ENCODE results near the gene HIPK2. TPM values are rescaled to one million over a fixed set of nuclear protein-coding genes. Genes with fewer than 3 reads are reported as not detected.

Gene HIPK2
- total and polyA plus RNA-seq, 2 experiments from 2014 or later: 7.3 to 16.9 TPM

GRCh38 chr7:139683137-139683921 is 94.5 kb downstream of the HIPK2 start:
- TF ChIP-seq ZNF114 (CRISPR knock-in tag; IDR thresholded peaks at IDR 0.05): no peak
- Histone ChIP-seq H3F3A (replicated peaks; ENCODE audit: low read depth) (no peaks in the 10 kb centered on the region), H3K4me3 (no peak overlapping the region), H3K4me1 (ENCODE audit: insufficient read depth) (peaks cover 14% of the 10 kb centered on the region; the same call in 1 of the 2 replicates), H4K20me1 (replicated peaks; ENCODE audit: insufficient read depth) (no peaks in the 10 kb centered on the region), H3K79me2 (replicated peaks; ENCODE audit: insufficient read depth) (no peaks in the 10 kb centered on the region), H3K9me2 (ENCODE audit: insufficient read depth) (peaks cover 3% of the 10 kb centered on the region; the same call in 1 of the 2 replicates), H2AFZ (no peak overlapping the region), H3K27me3 (ENCODE audit: insufficient read depth) (no peaks in the 10 kb centered on the region), H3K4me2 (no peak overlapping the region), H3K36me3 (ENCODE audit: insufficient read depth) (no peaks in the 10 kb centered on the region), H3K27ac (ENCODE audit: low read depth) (no peak overlapping the region)
- peaks cover 10% of the 10 kb centered on the region for H3K36me3 Mint-ChIP-seq (ENCODE audit: low read depth)
- H3K4me3 Mint-ChIP-seq: no peak overlapping the region
- DNase-seq (ENCODE audit: low spot score): no peak
- peaks cover 13% of the 10 kb centered on the region for H3K27me3 Mint-ChIP-seq (ENCODE audit: insufficient read depth, low read depth, poor library complexity)
- H3K9me3 Mint-ChIP-seq: peaks cover 11% of the 10 kb centered on the region; the same call in 2 of the 3 replicates
- peaks cover 43% of the 10 kb centered on the region for H3K4me1 Mint-ChIP-seq
- no peak for ATAC-seq
- H3K27ac Mint-ChIP-seq: no peak overlapping the region

- peaks cover 11% of the 10 kb centered on the region; the same call in 2 of the 3 replicates for H3K9me3 Mint-ChIP-seq
- peaks cover 14% of the 10 kb centered on the region for H3K36me3 Mint-ChIP-seq (ENCODE audit: low read depth)
- DNase-seq (ENCODE audit: low spot score) (no peak), ATAC-seq (no peak; the same call in 2 of the 3 replicates)
- Histone ChIP-seq H3K79me2 (replicated peaks; ENCODE audit: insufficient read depth) (no peaks in the 10 kb centered on the region), H3K9me2 (ENCODE audit: insufficient read depth) (peaks cover 3% of the 10 kb centered on the region; the same call in 1 of the 2 replicates), H3K4me1 (ENCODE audit: insufficient read depth) (peaks cover 14% of the 10 kb centered on the region), H3K27ac (ENCODE audit: low read depth) (no peak overlapping the region), H3K27me3 (ENCODE audit: insufficient read depth) (no peaks in the 10 kb centered on the region), H4K20me1 (replicated peaks; ENCODE audit: insufficient read depth) (no peaks in the 10 kb centered on the region), H3F3A (replicated peaks; ENCODE audit: low read depth) (no peaks in the 10 kb centered on the region), H3K4me3 (no peak overlapping the region), H3K36me3 (ENCODE audit: insufficient read depth) (no peaks in the 10 kb centered on the region), H3K4me2 (no peak overlapping the region), H2AFZ (no peak overlapping the region)
- H3K4me3 Mint-ChIP-seq: no peak overlapping the region
- no peak overlapping the region for H3K27ac Mint-ChIP-seq
- peaks cover 9% of the 10 kb centered on the region for H3K27me3 Mint-ChIP-seq (ENCODE audit: insufficient read depth, low read depth, poor library complexity)
- peaks cover 41% of the 10 kb centered on the region for H3K4me1 Mint-ChIP-seq
- TF ChIP-seq NANOG (IDR thresholded peaks at IDR 0.05; ENCODE audit: borderline replicate concordance) (no peak), REST (IDR thresholded peaks at IDR 0.05; ENCODE audit: unreplicated experiment) (no peak), CREB1 (CRISPR knock-in tag; IDR thresholded peaks at IDR 0.05; ENCODE audit: low read depth) (no peak), ZNF331 (CRISPR knock-in tag; IDR thresholded peaks at IDR 0.05; ENCODE audit: low read depth) (no peak), ETS1 (IDR thresholded peaks at IDR 0.05) (no peak), STAT1 (IDR thresholded peaks at IDR 0.05; ENCODE audit: unreplicated experiment) (no peak), POLR2AphosphoS5 (IDR thresholded peaks at IDR 0.05; ENCODE audit: low read depth) (no peak), CTCF (conservative IDR thresholded peaks at IDR 0.05; ENCODE audit: low read depth in 2 of 2) (no peak)
Measured at GRCh38 chr7:139682136-139683013, 95.4 kb downstream of the HIPK2 start.

All from GM23338 (cell line).